ENCODE measurements around the gene DLX4.

Gene DLX4

GRCh38 chr17:49996495-49997300 lies 27.7 kb downstream of the DLX4 start:
- no peak for FAIRE-seq
- TF ChIP-seq CTCF (IDR thresholded peaks at IDR 0.05; ENCODE audit: insufficient read depth, missing control alignments), result peak; percentile 98
- no peak for DNase-seq (ENCODE audit: insufficient read length, low spot score)

GRCh38 chr17:49997301-49997650 lies 28.3 kb downstream of the DLX4 start:
- FAIRE-seq (no peak), DNase-seq (ENCODE audit: insufficient read length, low spot score) (no peak)
- TF ChIP-seq CTCF (IDR thresholded peaks at IDR 0.05; ENCODE audit: insufficient read depth, missing control alignments), result no peak

- FAIRE-seq, result no peak
- TF ChIP-seq CTCF (IDR thresholded peaks at IDR 0.05; ENCODE audit: insufficient read depth, missing control alignments), result peak; percentile 99
- DNase-seq (ENCODE audit: insufficient read length, low spot score), result no peak
Observed at GRCh38 chr17:49997773-49998703, 29.0 kb downstream of the DLX4 start.

GRCh38 chr17:49998836-49999511 lies 30.0 kb downstream of the DLX4 start:
- no peak for TF ChIP-seq CTCF (IDR thresholded peaks at IDR 0.05; ENCODE audit: insufficient read depth, missing control alignments)
- no peak for FAIRE-seq
- no peak for DNase-seq (ENCODE audit: insufficient read length, low spot score)

- DNase-seq (ENCODE audit: insufficient read length, low spot score) (no peak), FAIRE-seq (no peak)
- no peak for TF ChIP-seq CTCF (IDR thresholded peaks at IDR 0.05; ENCODE audit: insufficient read depth, missing control alignments)
Observed at GRCh38 chr17:50003911-50004310, 34.9 kb downstream of the DLX4 start.

- no peak for FAIRE-seq
- no peak for DNase-seq (ENCODE audit: insufficient read length, low spot score)
- no peak for TF ChIP-seq CTCF (IDR thresholded peaks at IDR 0.05; ENCODE audit: insufficient read depth, missing control alignments)
Observed at GRCh38 chr17:50009282-50009681, 40.3 kb downstream of the DLX4 start.
